Activated T-cell treated with anti-CD3 and anti-CD28 coated beads, Interleukin-2, amount 50 U/mL, for 48 hours (primary cell): Measurements from ENCODE around the gene FMNL2.

ENCODE experiments used
- DNase-seq, 2 experiments: peaks; one replicate each; pipeline ENCODE4 v3.0.0-alpha.2; 2020

Gene FMNL2

DNA sequence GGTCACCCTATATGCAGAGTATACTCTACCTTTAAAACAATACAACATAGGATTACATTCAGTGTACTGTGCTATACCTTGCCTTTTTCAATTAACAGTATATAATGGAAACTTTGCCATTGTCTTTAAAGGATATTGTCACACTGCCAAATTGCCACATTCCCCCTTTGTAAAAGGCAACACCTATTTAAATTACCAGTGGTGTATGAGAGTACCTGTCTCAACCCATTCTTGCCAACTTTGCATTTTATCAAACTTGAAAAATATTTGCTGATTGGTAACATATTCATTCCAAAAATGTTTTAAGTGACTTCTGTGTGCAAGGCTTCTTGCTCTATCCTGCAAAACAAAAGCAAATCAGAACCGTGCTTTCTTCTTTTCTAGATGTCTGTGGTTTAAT lies 92.9 kb downstream of the FMNL2 start:
- no peak for DNase-seq

DNA sequence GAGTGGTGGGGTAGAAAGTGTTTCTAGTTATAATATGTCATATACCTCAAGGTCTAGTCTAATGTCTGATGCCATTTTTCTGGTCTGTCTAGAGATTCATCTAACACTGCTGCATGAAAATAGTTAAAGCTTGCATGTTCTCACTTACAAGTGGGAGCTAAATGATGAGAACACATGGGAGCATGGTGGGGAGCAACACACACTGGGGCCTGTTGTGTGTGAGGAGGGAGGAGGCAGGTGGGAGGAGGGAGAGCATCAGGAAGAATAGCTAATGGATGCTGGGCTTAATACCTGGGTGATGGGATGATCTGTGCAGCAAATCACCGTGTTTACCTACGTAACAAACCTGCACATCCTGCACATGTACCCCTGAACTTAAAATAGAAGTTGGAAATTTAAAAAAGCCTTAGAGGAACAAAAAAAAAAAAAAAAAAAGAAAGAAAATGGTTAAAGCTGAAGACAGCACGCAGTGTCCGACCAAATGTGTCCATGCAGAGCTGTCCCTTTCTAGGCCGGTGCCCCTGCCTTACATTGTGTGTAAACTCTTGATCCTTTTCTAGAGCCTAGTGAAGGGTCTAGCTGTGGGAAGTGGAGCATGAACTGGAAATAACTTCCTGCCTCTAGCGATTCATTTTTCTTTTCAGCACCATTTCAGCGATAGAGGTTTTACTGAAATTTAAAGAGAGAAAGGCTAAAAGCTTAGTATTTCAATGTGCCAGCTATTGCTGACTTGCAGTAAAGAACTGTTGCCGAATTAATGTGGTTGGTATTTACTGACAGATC lies 94.0 kb downstream of the FMNL2 start:
- no peak for DNase-seq

GRCh38 chr2:152430876-152431275 lies 95.9 kb downstream of the FMNL2 start:
- DNase-seq, result no peak

DNA sequence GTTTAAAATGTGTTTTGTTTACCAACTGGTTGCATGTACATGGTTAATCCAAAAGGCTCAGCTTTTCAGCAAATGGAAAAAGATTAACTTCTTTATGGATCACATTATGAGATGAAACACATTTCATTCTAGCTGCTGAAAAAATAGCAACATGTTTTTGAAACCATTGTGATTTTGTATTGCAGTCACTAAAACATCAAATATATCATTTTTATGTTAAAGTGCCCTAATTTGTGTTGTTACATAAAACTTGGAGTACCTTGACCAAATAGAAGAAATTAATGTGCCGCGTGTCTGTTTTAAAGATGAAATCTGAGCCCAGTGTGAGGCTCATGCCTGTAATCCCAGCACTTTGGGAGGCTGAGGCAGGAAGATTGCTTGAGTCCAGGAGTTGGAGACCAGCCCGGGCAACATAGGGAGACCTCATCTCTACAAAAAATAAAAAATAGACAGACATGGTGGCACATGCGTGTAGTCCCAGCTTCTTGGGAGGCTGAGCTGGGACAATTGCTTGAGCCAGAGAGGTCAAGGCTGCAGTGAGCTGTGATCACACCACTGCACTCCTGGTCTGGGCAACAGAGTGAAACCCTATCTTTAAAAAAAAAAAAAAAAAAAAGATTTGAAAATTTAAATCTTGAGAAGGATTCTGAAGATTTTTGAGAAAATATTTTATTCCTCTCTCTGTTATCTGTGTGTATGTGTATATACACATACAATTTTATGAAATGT lies 96.6 kb downstream of the FMNL2 start:
- DNase-seq, result no peak

DNA sequence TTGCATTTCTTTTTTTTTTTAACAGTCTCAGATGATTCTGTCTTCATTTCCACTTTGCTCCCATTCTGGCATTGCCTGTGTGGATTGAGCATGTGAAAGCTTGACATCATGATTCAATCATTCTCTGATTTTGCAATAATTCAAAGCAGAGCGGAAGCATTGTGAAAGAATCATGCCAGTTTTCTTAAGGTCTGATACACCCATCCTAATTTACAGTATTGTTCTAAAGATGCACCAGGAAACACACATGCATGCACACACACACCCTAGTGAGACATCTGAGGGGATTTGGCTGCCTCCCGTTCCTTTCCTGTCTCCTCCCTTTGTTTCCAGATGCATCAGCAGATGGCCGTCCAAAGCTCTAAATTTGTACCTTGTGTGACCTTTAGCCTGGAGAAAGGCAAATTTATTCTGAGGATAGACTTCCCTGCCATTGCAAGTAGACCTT lies 97.3 kb downstream of the FMNL2 start:
- no peak for DNase-seq

- DNase-seq, result no peak
These were observed 97.8 kb downstream of the FMNL2 start for GRCh38 chr2:152432765-152433164.

DNA sequence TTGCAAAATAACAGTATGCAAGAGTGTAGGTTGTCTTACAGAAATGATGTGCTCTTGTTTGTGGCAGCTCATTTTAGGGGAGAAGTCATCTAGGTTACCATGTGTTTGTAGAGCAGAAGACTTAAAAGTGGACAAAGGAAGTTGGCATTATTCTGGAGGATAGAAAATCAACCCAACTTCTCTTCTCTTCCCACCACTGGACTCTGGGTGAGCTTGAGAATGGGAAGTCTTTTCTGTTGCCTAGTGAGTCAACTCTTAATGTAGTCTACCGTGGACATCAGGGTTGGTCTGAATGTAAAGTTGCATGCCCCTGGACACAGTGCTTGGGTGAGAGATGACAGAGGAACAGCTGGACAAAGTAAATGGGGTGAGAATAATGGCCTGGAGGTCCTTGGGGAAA lies 98.3 kb downstream of the FMNL2 start:
- DNase-seq, result no peak

DNA sequence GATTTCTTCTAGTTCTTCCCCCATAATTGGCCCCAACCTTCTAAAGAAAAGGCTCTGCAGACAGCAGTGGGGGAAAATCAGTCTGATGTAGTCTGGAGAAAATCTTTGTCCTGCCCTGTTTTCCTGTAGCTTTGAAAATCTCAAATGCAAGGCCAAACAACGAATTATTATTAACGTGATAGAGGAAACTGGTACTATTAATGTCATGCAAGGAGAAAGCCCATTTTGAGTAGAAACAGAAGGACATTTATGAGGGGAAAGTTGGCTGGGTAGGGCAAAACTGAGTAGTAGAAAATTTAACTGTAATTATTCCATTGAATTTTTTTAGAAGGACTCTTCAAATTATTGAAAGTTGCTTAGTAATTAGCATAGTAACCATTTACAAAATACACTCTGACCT lies 98.8 kb downstream of the FMNL2 start:
- DNase-seq, result no peak

- DNase-seq, result no peak
These were observed 99.6 kb downstream of the FMNL2 start for GRCh38 chr2:152434395-152435182.

DNA sequence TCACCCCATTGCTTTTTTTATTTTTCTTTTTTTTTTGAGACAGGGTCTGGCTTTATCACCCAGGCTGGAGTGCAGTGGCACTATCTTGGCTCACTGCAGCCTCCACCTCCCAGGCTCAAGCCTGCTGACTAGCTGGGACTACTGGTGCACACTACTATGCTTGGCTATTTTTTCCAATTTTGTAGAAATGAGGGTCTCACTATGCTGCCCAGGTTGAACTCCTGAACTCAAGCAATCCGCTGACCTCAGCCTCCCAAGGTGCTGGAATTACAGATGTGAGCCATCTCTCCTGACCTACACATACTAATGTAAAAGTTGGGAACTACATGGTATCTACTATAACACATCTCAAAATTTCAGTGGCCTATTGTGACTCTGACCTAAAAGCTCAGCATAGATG lies 101.2 kb downstream of the FMNL2 start:
- DNase-seq, result no peak

DNA sequence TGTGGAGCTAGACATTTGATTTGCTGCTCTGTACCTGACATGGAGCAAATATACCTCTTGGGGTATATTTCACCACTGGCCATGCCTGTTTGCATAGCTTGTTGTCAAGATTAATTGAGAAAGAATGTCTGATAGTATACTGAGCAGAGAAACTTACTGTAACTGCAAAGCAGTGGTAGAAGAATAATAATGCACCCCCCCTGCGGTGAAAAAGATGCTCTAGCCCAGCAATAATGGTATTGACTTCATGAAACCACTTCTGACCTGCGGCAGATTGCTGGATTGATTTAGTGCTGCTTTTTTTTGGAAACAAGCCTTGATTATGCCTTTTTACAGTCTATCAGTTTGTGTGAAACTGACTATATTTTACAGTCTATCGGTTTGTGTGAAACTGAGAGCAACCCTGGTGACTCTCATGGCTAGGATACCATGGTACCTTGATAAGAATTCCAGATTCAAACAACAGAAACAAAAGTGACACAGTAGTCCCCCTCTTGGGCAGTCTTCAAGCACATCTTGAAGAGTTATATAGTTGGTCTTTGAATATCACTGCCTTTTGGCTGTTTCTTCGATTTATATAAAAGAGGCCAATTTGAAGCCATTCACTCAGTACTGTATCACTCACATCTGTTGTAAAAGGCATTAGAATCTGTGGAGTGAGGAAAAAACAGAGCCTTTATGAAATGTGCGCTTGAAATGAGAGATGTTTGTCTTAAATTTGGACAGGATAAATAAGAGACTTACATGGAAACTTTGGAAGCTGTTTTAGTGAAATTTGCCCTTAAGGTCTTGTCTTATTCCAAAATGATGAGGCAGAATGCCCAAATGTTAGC lies 102.5 kb downstream of the FMNL2 start:
- DNase-seq, result no peak

- DNase-seq, result no peak
These were observed 105.1 kb downstream of the FMNL2 start for GRCh38 chr2:152440049-152440448.

DNA sequence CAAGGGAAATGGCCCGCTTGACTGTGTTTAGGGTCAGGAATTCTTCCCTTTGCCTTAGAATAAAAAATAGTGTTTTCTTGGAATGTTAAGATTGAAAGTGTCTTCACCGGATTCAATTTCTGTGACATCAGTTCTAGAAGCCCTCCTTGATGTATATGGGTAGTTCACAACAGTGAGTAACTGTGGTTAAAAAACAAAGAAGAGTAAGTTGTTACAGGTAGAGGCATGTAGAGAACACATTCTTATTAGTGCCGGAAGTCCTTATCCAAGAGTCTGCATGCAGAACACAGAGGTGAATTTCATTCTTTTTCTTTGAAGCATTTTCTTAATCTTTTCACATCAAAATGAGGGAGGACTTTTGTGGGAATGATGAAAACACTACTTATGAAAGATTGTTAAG lies 105.5 kb downstream of the FMNL2 start:
- DNase-seq, result no peak

DNA sequence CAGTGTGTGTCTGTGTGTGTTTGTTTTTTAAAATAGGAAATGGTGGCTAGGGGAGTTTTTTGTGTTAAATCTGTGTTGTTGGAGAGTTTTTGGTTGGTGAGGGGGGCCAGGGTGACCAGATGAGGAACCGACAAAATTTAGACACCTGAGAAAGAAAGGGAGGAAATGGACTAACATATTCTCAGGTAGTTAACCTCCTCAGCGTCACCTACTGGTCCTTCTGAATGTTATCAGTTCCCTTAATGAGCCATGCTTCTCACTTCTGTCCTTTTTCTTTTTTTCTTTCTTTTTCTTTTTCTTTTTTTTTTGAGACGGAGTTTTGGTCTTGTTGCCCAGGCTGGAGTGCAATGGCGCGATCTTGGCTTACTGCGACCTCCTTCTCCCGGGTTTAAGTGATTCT lies 107.0 kb downstream of the FMNL2 start:
- no peak for DNase-seq

DNA sequence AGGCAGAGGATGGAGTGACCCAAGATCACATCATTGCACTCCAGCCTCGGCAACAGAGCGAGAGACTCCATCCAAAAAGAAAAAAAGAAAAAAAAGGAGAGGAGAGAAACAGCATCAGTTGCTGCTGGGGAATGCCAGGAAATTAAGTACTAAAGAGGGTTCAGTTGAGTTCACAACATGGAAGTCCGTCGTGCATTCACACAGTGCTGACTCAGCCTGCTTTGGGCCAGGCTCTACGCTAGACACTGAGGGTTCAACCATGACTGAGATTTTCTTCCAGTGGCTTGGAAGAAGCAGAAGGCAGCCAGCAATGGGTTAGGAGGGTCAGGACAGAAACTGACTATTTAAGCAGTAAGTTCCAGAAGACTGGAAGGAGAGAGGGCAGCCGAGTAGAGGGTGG lies 108.8 kb downstream of the FMNL2 start:
- no peak for DNase-seq

DNA sequence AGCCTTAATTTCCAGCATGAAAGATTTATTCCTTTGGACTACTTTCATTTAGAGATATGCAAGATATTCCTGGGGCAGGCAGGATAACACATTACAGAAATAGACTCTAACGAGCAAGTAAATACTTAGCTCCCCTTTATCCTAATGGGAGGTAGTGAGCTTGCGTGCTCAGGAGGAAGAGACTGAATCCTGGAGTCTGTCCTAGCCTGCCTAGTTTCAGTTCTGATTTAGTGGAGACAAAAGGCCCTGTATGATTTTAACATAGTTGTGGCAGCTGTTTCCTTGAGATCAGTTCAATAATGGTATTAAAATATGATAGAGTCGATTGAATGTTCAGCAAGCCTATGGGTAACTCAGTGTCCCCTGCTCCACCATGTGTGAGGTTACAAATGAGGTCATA lies 109.5 kb downstream of the FMNL2 start:
- no peak for DNase-seq

DNA sequence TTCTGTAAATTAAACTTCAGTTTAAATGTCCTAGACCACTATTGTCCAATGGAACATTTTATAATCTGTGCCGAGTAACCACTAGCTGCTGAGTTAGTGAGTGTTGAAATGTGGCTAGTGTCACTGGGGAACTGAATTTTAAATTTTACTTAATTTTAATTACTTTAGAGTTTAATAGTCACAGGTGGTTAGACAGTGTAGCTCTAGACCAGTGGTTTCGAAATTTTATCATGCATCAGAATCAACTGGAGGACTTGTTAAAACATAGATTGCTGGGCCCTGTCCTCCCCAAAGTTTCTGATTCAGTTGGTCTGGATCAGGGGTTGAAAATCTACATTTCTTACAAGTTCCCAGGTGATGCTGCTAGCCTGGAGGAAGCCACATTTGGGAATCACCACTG lies 110.4 kb downstream of the FMNL2 start:
- DNase-seq, result no peak

DNA sequence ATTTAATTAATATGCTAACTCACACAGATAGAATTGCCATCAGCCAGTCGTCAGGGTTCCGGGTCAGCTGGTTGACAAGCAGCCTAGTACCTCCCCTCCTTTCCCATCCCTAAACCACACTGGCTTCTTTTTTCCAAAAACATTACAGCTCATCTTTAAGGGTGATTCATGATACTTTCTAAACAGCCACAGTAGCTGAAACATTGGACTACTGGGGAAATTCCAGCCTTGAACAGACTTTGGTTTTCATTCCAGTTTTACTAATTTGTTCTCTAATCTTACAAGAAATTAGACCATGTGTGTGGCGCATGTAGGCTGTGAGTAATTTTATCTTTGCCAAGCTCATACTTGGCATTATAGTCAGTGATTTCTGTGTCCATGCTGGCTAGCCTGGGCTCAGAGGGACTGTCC lies 110.8 kb downstream of the FMNL2 start:
- DNase-seq, result no peak

GRCh38 chr2:152446213-152446612 lies 111.2 kb downstream of the FMNL2 start:
- no peak for DNase-seq

DNA sequence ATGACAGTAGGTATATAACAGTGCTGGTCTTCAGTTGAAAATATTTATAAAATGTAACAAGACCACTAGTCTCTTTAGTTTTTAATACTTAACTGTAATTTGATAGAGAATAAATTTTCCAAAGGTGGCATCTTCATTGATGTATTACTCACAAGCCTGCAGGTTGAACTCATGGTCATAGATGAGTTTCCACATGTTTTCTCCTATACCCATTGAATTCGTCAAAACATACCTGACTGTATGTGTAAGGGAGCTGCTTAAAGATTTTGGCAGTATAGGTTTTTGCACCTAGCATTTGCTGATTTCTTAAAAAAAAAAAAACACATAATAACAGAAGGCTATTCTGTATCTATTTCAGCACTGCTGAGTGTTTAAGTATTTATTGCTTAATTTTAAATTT lies 112.9 kb downstream of the FMNL2 start:
- no peak for DNase-seq

DNA sequence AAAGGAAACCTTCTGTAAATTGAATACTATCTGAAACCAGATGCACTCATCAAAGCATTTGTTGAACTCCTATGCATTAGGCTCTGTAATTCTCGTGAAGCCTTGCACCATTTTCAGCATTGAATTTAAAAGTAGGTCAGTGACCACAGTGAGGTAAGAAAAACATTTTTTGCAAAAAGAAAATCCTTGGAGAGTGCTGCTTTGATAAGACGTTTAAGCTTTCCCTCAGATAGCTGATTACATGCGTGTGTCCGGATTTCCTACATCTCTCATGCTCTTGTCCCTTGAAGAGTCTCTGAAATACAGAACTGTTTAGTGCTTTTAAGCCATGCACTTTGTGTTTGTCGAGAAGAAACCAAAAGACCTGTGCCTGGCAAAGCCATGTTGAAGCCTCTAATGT lies 113.6 kb downstream of the FMNL2 start:
- DNase-seq, result no peak

- no peak for DNase-seq
These were observed 114.6 kb downstream of the FMNL2 start for GRCh38 chr2:152449578-152449977.

GRCh38 chr2:152450176-152450575 lies 115.2 kb downstream of the FMNL2 start:
- no peak for DNase-seq
